CD4-positive, alpha-beta T cell (primary cell): ENCODE results near the gene IKZF1. TPM values are rescaled to one million over a fixed set of nuclear protein-coding genes. Genes with fewer than 3 reads are reported as not detected.

Experiments used
- ATAC-seq: fragments of 200-7000 bp; cut with Tn5 transposase; one replicate; pipeline ENCODE4 v1.10.0; 2022; ENCODE audit warnings: mild to moderate bottlenecking; ENCODE audit not compliant: poor library complexity
- CTCF ChIA-PET: fragments of 350-600 bp; sonication (Branson Sonifier 250); formaldehyde crosslinking; loops from one replicate; lab custom pipeline; 2021; ENCODE audit warnings: antibody characterized with exemption, inconsistent platforms; lab: Charles Lee
- POLR2A ChIA-PET: fragments of 350-600 bp; sonication (Branson Sonifier 250); formaldehyde crosslinking; loops from one replicate; lab custom pipeline; 2021; ENCODE audit warnings: antibody characterized with exemption, inconsistent platforms; lab: Charles Lee
- DNase-seq, 14 experiments: peaks; one replicate each; pipeline ENCODE4 v3.0.0-alpha.2; 2013 to 2020; ENCODE audit warnings: mixed read lengths in 2 of 14
- H3K27ac ChIP-seq, 2 donors: one replicate each; pipeline versions ENCODE4 v1.5.1 to v1.7.0; 2013; ENCODE audit warnings: low read length in 2 of 2, low read depth in 1 of 2, mild to moderate bottlenecking in 1 of 2
- H3K27me3 ChIP-seq, 2 experiments: 1 replicate in 1 of 2; 2 replicates in 1 of 2; pipeline versions ENCODE4 v1.6.1 to v1.7.0; 2013; ENCODE audit warnings: low read length in 2 of 2, control low read depth in 1 of 2, mild to moderate bottlenecking in 1 of 2, moderate library complexity in 1 of 2; ENCODE audit not compliant: insufficient read depth in 2 of 2, control insufficient read depth in 1 of 2
- H3K36me3 ChIP-seq: one replicate; pipeline ENCODE4 v1.6.1; 2013; ENCODE audit warnings: low read length, control low read depth; ENCODE audit not compliant: insufficient read depth
- H3K4me1 ChIP-seq: one replicate; pipeline ENCODE4 v1.6.1; 2013; ENCODE audit warnings: low read length, control low read depth; ENCODE audit not compliant: insufficient read depth
- H3K4me3 ChIP-seq: one replicate; pipeline ENCODE4 v1.5.1; 2013; ENCODE audit warnings: mild to moderate bottlenecking, low read length, moderate library complexity
- H3K9me3 ChIP-seq, 2 experiments: 1 replicate in 1 of 2; 2 replicates in 1 of 2; pipeline versions ENCODE4 v1.6.1 to v1.7.0; 2013; ENCODE audit warnings: low read length in 2 of 2, mild to moderate bottlenecking in 2 of 2, control low read depth in 1 of 2, moderate library complexity in 1 of 2; ENCODE audit not compliant: control insufficient read depth in 1 of 2, insufficient read depth in 1 of 2
- H3K27ac Mint-ChIP-seq: one replicate; pipeline ENCODE4 v1.8.0; 2020; ENCODE audit warnings: mixed read lengths
- H3K27me3 Mint-ChIP-seq: one replicate; pipeline ENCODE4 v1.8.0; 2021; ENCODE audit warnings: mixed read lengths
- H3K36me3 Mint-ChIP-seq: one replicate; pipeline ENCODE4 v1.8.0; 2021; ENCODE audit warnings: low read depth, mixed read lengths
- H3K4me1 Mint-ChIP-seq: one replicate; pipeline ENCODE4 v1.8.0; 2021; ENCODE audit warnings: low read depth, mixed read lengths
- H3K4me3 Mint-ChIP-seq: one replicate; pipeline ENCODE4 v1.8.0; 2020; ENCODE audit warnings: mild to moderate bottlenecking, mixed read lengths
- H3K9me3 Mint-ChIP-seq: one replicate; pipeline ENCODE4 v1.8.0; 2020; ENCODE audit warnings: mixed read lengths
- CTCF ChIP-seq: fragments of 200-600 bp; IDR thresholded peaks from one replicate; pipeline ENCODE4 v1.8.0; 2022; ENCODE audit warnings: antibody characterized with exemption, mild to moderate bottlenecking
- intact Hi-C, 2 experiments: fragments of 100-400 bp; cut with DNase I in 1 of 2; cut with micrococcal nuclease in 1 of 2; formaldehyde crosslinking; loops; one replicate each; pipeline versions ENCODE4 v1.15.1 to v1.9.0; 2023 to 2025; cut with DNase I, micrococcal nuclease
- total RNA-seq, 174 experiments: library from RNA in 2 of 174; stranded (reverse) in 2 of 174; gene quantifications; one replicate each; pipeline ENCODE4 v1.2.3 and lab custom pipeline; 2021 to 2026

IKZF1 gene
- total RNA-seq, 2 experiments from 2014 or later = 297 to 300 TPM

GRCh38 chr7:50421043-50421442 lies 116.5 kb downstream of the IKZF1 start:
- no peak for TF ChIP-seq CTCF
- Histone ChIP-seq H3K27me3 (no peaks in the 10 kb centered on the region), H3K36me3 (no peaks in the 10 kb centered on the region), H3K27ac (no peak overlapping the region), H3K4me3 (no peak overlapping the region), H3K9me3 (no peaks in the 10 kb centered on the region), H3K4me1 (peaks cover 20% of the 10 kb centered on the region)
- H3K9me3 Mint-ChIP-seq = no peaks in the 10 kb centered on the region
- H3K27ac Mint-ChIP-seq = no peak overlapping the region
- POLR2A ChIA-PET = no interaction called here
- CTCF ChIA-PET = interaction anchor here (1.0 kb wide), 1 partner anchor 278 kb away, joined by 3 read pairs; no protein-coding TSS in a partner anchor
- DNase-seq (no peak), ATAC-seq (no peak)
- H3K36me3 Mint-ChIP-seq = no peaks in the 10 kb centered on the region
- no peak overlapping the region for H3K4me3 Mint-ChIP-seq
- no peaks in the 10 kb centered on the region for H3K27me3 Mint-ChIP-seq
- peaks cover 20% of the 10 kb centered on the region for H3K4me1 Mint-ChIP-seq
- intact Hi-C loops = no loop called here

- ChIA-PET CTCF (no interaction called here), POLR2A (no interaction called here)
- no peak overlapping the region for H3K4me3 ChIP-seq
- peaks cover 7% of the 10 kb centered on the region for H3K4me1 ChIP-seq
- H3K36me3 ChIP-seq = no peaks in the 10 kb centered on the region
- H3K9me3 Mint-ChIP-seq = no peaks in the 10 kb centered on the region
- ATAC-seq = no peak
- no peaks in the 10 kb centered on the region for H3K27me3 Mint-ChIP-seq
- intact Hi-C loops = no loop called here
- H3K4me1 Mint-ChIP-seq = peaks cover 4% of the 10 kb centered on the region
- H3K9me3 ChIP-seq = no peaks in the 10 kb centered on the region
- no peaks in the 10 kb centered on the region for H3K27me3 ChIP-seq
- TF ChIP-seq CTCF = no peak
- H3K27ac ChIP-seq = no peak overlapping the region
- H3K4me3 Mint-ChIP-seq = no peak overlapping the region
- DNase-seq = no peak
- no peak overlapping the region for H3K27ac Mint-ChIP-seq
- H3K36me3 Mint-ChIP-seq = no peaks in the 10 kb centered on the region
These were observed 118.3 kb downstream of the IKZF1 start for GRCh38 chr7:50422858-50423257.

GRCh38 chr7:50423860-50424259 lies 119.3 kb downstream of the IKZF1 start:
- Mint-ChIP-seq H3K9me3 (no peaks in the 10 kb centered on the region), H3K27ac (no peak overlapping the region), H3K27me3 (no peaks in the 10 kb centered on the region), H3K4me3 (no peak overlapping the region), H3K36me3 (no peaks in the 10 kb centered on the region), H3K4me1 (no peaks in the 10 kb centered on the region)
- ATAC-seq (no peak), DNase-seq (no peak)
- TF ChIP-seq CTCF = no peak
- ChIA-PET POLR2A (no interaction called here), CTCF (no interaction called here)
- Histone ChIP-seq H3K36me3 (no peaks in the 10 kb centered on the region), H3K27me3 (no peaks in the 10 kb centered on the region), H3K27ac (no peak overlapping the region), H3K4me3 (no peak overlapping the region), H3K9me3 (no peaks in the 10 kb centered on the region), H3K4me1 (no peaks in the 10 kb centered on the region)
- intact Hi-C loops = no loop called here
